ENCODE results near the gene DCST1. TPM values are rescaled to one million over a fixed set of nuclear protein-coding genes. Genes with fewer than 3 reads are reported as not detected.
"Not testable (repeated sequence)": the region's sequence is repeated elsewhere in the genome, so short reads cannot be mapped to it uniquely, and the experiment has no call there.

The DCST1 gene
- under 0.01 TPM for total RNA-seq

- no peak for DNase-seq (ENCODE audit: low read depth in 2 of 3, low spot score in 2 of 3)
These were observed at the start of gene DCST1, which contains the start of gene DCST2 for GRCh38 chr1:155033524-155033923. Gene DCST1, plus strand, starts transcription at chr1:155033824. Its CDS starts 213 bp downstream, at chr1:155034037. Gene DCST2, minus strand, starts transcription at chr1:155033781. Its CDS starts 80 bp downstream, at chr1:155033701.

- not testable (repeated sequence) for DNase-seq (ENCODE audit: low read depth in 2 of 3, low spot score in 2 of 3)
These were observed 46.9 kb upstream of the DCST1 start for GRCh38 chr1:154986736-154987135.

GRCh38 chr1:154987326-154987725 is 46.3 kb upstream of the DCST1 start:
- no peak for DNase-seq (ENCODE audit: low read depth in 2 of 3, low spot score in 2 of 3)

- no peak for DNase-seq (ENCODE audit: low read depth in 2 of 3, low spot score in 2 of 3)
These were observed 45.3 kb upstream of the DCST1 start for GRCh38 chr1:154988058-154988954.

GRCh38 chr1:154989195-154989860 is 44.3 kb upstream of the DCST1 start:
- no peak for DNase-seq (ENCODE audit: low read depth in 2 of 3, low spot score in 2 of 3)

GRCh38 chr1:154990276-154990675 is 43.3 kb upstream of the DCST1 start:
- no peak for DNase-seq (ENCODE audit: low read depth in 2 of 3, low spot score in 2 of 3)

- no peak for DNase-seq (ENCODE audit: low read depth in 2 of 3, low spot score in 2 of 3)
These were observed 40.7 kb upstream of the DCST1 start for GRCh38 chr1:154992721-154993571.

GRCh38 chr1:154993572-154994268 is 39.9 kb upstream of the DCST1 start, which contains the start of gene LENEP:
Gene LENEP, plus strand, starts transcription at chr1:154993586. Its CDS starts 22 bp downstream, at chr1:154993608.
- no peak for DNase-seq (ENCODE audit: low read depth in 2 of 3, low spot score in 2 of 3)

- no peak for DNase-seq (ENCODE audit: low read depth in 2 of 3, low spot score in 2 of 3)
These were observed 39.4 kb upstream of the DCST1 start for GRCh38 chr1:154994269-154994587.

- DNase-seq (ENCODE audit: low read depth in 2 of 3, low spot score in 2 of 3) = no peak
These were observed 39.0 kb upstream of the DCST1 start for GRCh38 chr1:154994591-154994990.

- DNase-seq (ENCODE audit: low read depth in 2 of 3, low spot score in 2 of 3) = peak in 1 of 3 donors; percentile 51
These were observed 38.2 kb upstream of the DCST1 start for GRCh38 chr1:154995301-154995983.

GRCh38 chr1:154996966-154997701 is 36.5 kb upstream of the DCST1 start:
- peak in 2 of 3 donors; percentile 58 to 66 for DNase-seq (ENCODE audit: low read depth in 2 of 3, low spot score in 2 of 3)

- DNase-seq (ENCODE audit: low read depth in 2 of 3, low spot score in 2 of 3) = no peak
These were observed 35.3 kb upstream of the DCST1 start for GRCh38 chr1:154998201-154998780.

GRCh38 chr1:154998818-154999570 is 34.6 kb upstream of the DCST1 start:
- DNase-seq (ENCODE audit: low read depth in 2 of 3, low spot score in 2 of 3) = peak in 2 of 3 donors; percentile 70 to 76

- DNase-seq (ENCODE audit: low read depth in 2 of 3, low spot score in 2 of 3) = no peak
These were observed 33.8 kb upstream of the DCST1 start for GRCh38 chr1:154999571-155000410.

GRCh38 chr1:155000411-155000725 is 33.3 kb upstream of the DCST1 start:
- DNase-seq (ENCODE audit: low read depth in 2 of 3, low spot score in 2 of 3) = no peak

Measured in hematopoietic multipotent progenitor cell (in vitro differentiated cells).